ENCODE measurements around the gene NCKAP5.

DNA sequence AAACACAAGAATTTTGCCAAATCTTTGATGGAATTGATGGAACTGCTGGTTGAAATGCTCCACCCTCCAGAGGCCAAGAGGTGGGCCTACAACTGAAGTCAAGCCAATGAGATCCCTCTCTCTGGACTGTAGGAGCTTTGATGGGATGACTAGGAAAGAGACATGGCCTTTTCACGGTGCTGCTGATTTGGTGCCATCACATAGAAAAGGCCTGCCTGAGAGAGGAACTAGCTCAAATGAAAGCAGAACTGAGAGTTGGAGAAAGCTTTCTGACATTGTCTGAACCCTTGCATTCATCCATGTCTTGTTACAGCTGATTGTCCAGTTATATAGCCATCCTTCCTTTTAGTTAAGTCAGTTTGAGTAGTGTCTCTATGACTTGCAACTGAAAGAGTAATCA lies 614.5 kb downstream of the NCKAP5 start:
- TF ChIP-seq, protein P1, sequence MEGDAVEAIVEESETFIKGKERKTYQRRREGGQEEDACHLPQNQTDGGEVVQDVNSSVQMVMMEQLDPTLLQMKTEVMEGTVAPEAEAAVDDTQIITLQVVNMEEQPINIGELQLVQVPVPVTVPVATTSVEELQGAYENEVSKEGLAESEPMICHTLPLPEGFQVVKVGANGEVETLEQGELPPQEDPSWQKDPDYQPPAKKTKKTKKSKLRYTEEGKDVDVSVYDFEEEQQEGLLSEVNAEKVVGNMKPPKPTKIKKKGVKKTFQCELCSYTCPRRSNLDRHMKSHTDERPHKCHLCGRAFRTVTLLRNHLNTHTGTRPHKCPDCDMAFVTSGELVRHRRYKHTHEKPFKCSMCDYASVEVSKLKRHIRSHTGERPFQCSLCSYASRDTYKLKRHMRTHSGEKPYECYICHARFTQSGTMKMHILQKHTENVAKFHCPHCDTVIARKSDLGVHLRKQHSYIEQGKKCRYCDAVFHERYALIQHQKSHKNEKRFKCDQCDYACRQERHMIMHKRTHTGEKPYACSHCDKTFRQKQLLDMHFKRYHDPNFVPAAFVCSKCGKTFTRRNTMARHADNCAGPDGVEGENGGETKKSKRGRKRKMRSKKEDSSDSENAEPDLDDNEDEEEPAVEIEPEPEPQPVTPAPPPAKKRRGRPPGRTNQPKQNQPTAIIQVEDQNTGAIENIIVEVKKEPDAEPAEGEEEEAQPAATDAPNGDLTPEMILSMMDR (IDR thresholded peaks at IDR 0.05; ENCODE audit: control extremely low read depth in 1 of 3, insufficient read depth in 1 of 3, low read depth in 1 of 3, low read length in 3 of 3): no peak
- no peak for TF ChIP-seq RAD21 (IDR thresholded peaks at IDR 0.05 in 1 of 2, conservative IDR thresholded peaks at IDR 0.05 in 1 of 2; ENCODE audit: low read depth in 2 of 2, low read length in 2 of 2)
